Lower leg skin (tissue), 3 donors: ENCODE data around the gene UBR4.

Experiments used
- CTCF ChIP-seq, 3 donors: fragments of 450-650 bp; IDR thresholded peaks; one replicate each; pipeline ENCODE4 v1.5.1; 2016; ENCODE audit warnings: antibody characterized with exemption in 3 of 3, mild to moderate bottlenecking in 3 of 3, moderate library complexity in 2 of 3
- POLR2A ChIP-seq, 2 donors: fragments of 450-650 bp; IDR thresholded peaks; one replicate each; pipeline ENCODE4 v1.6.1; 2016 to 2017; ENCODE audit warnings: antibody characterized with exemption in 2 of 2, mild to moderate bottlenecking in 1 of 2, moderate library complexity in 1 of 2

- TF ChIP-seq CTCF (IDR thresholded peaks at IDR 0.05) (no peak), POLR2A (IDR thresholded peaks at IDR 0.05) (no peak)
Measured at GRCh38 chr1:19151537-19151936, 58.5 kb downstream of the UBR4 start.
